ENCODE results near the gene HSDL2.

Gene HSDL2

DNA sequence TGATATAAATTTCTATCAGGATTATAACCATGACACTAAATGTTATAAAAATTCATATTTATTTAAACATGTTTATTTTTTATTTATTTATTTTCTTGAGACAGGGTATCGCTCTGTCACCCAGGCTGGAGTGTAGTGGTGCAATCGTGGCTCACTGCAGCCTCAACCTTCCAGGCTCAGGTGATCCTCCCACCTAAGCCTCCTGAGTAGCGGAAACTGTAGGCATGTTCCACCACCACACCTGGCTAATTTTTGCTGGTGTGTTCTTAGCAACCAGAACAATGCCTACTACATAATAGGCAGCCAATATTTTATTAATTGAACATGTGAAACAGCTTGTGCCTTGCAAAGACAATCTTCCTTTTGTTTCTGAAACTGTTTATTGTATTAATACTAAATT is 40.0 kb upstream of the HSDL2 start:
- no peak overlapping the region for H3K27ac ChIP-seq
- no peak overlapping the region for H3K4me3 ChIP-seq
- no peaks in the 10 kb centered on the region for H3K9me3 ChIP-seq
- H3K9ac ChIP-seq = no peak overlapping the region
- no peaks in the 10 kb centered on the region; the same call in 1 of the 2 replicates for H3K4me1 ChIP-seq
- H4K20me1 ChIP-seq = no peaks in the 10 kb centered on the region
- H3K36me3 ChIP-seq = no peaks in the 10 kb centered on the region
- TF ChIP-seq Cebpa-rat (IDR thresholded peaks at IDR 0.05) = no peak
- H3K4me2 ChIP-seq = no peak overlapping the region
- no peaks in the 10 kb centered on the region for H3K27me3 ChIP-seq

- Histone ChIP-seq H3K4me3 (no peak overlapping the region), H3K27me3 (no peaks in the 10 kb centered on the region), H4K20me1 (no peaks in the 10 kb centered on the region), H3K9ac (no peak overlapping the region), H3K36me3 (no peaks in the 10 kb centered on the region), H3K4me2 (no peak overlapping the region), H3K27ac (no peak overlapping the region), H3K4me1 (no peaks in the 10 kb centered on the region), H3K9me3 (no peaks in the 10 kb centered on the region)
- no peak for TF ChIP-seq Cebpa-rat (IDR thresholded peaks at IDR 0.05)
Measured at GRCh38 chr9:112341730-112342129, 38.2 kb upstream of the HSDL2 start.

DNA sequence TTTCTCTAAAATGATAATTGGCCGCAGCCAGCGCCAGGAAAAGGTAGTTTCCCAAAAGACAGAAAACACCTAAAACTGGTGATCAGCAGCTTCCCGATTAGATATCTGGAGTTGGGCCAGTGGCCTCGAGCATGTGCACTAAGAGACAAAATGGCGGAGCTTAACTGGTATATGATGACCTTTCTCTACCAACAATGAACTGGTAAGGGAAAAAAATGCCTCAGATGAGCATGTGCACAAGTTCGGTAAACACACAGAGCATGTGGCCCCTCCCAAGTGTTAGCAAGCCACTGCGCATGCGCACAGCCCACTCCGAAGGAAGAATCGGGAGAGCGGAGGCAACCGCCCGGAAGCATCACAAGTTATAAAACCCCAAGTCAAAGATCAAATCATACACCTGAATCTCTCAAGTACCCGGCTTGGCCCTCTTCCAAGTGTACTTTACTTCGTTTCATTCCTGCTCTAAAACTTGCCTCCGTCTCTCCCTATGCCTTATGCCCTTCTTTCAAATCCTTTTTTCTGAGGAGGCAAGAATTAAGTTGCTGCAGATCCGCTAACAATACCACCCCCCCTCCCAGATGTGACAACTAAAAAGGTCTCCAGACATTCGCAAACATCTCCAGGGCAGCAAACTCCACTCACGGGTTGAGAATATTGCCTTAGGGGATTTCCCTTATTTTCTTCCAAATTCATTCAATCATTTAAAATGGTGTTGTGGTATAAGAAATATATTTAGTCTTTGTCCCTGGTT is 31.5 kb upstream of the HSDL2 start:
- no peak overlapping the region for H3K27ac ChIP-seq
- no peaks in the 10 kb centered on the region for H3K36me3 ChIP-seq
- H3K27me3 ChIP-seq = no peaks in the 10 kb centered on the region
- H3K9ac ChIP-seq = no peak overlapping the region
- no peak overlapping the region for H3K4me2 ChIP-seq
- no peaks in the 10 kb centered on the region for H4K20me1 ChIP-seq
- no peak overlapping the region for H3K4me3 ChIP-seq
- no peak for TF ChIP-seq Cebpa-rat (IDR thresholded peaks at IDR 0.05)
- H3K4me1 ChIP-seq = no peaks in the 10 kb centered on the region
- H3K9me3 ChIP-seq = no peaks in the 10 kb centered on the region

- Histone ChIP-seq H3K27me3 (no peaks in the 10 kb centered on the region), H4K20me1 (no peaks in the 10 kb centered on the region), H3K4me1 (no peaks in the 10 kb centered on the region), H3K36me3 (no peaks in the 10 kb centered on the region), H3K9ac (no peak overlapping the region), H3K9me3 (no peaks in the 10 kb centered on the region), H3K4me3 (no peak overlapping the region), H3K4me2 (no peak overlapping the region), H3K27ac (no peak overlapping the region)
- TF ChIP-seq Cebpa-rat (IDR thresholded peaks at IDR 0.05) = no peak
Measured at GRCh38 chr9:112349008-112349333, 30.9 kb upstream of the HSDL2 start.

DNA sequence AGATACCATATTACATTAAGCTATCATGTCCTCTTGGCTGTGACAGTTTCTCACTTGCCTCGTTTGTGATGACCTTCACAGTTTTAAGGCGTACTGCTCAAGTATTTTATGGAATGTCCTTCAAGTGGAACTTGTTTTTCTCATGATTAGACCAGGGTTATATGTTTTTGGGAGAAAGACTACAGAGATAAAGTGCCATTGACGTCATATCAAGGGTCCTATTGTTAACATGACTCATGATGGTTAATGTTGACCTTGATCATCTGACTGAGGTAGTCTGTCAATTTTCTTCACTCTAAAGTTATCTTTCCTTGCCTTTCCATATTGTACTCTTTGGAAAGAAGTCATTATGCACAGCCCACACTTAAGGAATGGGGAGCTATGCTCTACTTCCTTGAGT is 28.7 kb upstream of the HSDL2 start:
- Histone ChIP-seq H3K9me3 (no peaks in the 10 kb centered on the region), H3K4me2 (no peak overlapping the region), H4K20me1 (no peaks in the 10 kb centered on the region), H3K9ac (no peak overlapping the region), H3K4me1 (no peaks in the 10 kb centered on the region), H3K4me3 (no peak overlapping the region), H3K27ac (no peak overlapping the region), H3K27me3 (no peaks in the 10 kb centered on the region), H3K36me3 (no peaks in the 10 kb centered on the region)
- no peak for TF ChIP-seq Cebpa-rat (IDR thresholded peaks at IDR 0.05)

DNA sequence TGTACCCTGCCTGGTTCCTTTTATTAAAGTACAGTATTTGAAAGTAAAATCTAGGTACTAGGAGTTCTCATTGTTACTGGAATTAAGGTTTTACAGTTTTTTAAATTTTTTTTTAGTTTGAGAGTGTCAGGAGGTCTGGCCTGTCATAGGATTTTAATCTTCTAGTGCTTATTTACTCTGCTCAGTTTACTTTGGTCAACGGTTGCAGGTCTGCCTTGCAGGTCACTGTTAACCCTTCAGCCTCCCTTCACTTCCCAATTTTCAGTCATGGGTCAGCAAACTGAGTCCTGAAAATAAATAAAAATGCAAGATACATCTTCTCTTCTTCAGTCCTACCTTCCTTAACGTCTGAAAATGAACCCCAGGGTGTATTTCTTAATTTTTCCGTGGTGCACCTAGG is 27.7 kb upstream of the HSDL2 start:
- H3K9ac ChIP-seq = no peak overlapping the region
- no peaks in the 10 kb centered on the region for H3K27me3 ChIP-seq
- H3K27ac ChIP-seq = no peak overlapping the region
- no peaks in the 10 kb centered on the region for H4K20me1 ChIP-seq
- TF ChIP-seq Cebpa-rat (IDR thresholded peaks at IDR 0.05) = no peak
- H3K4me1 ChIP-seq = no peaks in the 10 kb centered on the region
- H3K36me3 ChIP-seq = no peaks in the 10 kb centered on the region
- no peaks in the 10 kb centered on the region for H3K9me3 ChIP-seq
- no peak overlapping the region for H3K4me3 ChIP-seq
- no peak overlapping the region for H3K4me2 ChIP-seq

DNA sequence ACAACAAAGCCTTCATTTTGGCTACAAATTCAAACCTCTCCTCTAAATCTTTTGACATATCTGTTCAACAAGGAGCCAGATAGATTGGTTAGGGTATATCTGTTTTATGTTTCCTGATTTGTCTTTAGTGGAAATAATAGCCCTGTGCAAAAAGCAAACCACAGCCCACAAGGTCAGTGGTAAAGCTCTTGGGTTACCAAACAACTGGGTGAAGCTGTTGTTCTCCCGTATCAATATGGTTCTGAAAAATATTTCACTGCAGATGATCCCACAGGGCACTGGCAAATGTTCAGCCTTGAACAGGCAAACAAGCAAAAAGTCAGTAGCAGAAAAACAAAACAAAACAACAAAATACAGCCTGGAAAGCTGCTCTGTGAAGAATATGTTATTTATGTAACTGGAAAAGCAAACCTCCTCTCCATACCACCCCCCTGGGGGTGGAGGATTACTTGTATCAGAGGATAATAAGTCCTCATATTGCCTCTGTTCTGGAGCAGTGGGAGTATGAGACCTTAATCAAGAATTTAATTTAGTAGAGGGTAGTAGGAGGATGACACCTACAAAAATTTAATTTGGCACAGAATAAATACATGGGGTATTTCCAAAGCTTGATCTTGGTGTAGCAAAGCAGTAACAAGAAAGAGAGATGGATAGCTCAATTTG is 25.7 kb upstream of the HSDL2 start:
- no peak overlapping the region for H3K4me2 ChIP-seq
- TF ChIP-seq Cebpa-rat (IDR thresholded peaks at IDR 0.05) = no peak
- no peaks in the 10 kb centered on the region for H3K4me1 ChIP-seq
- H3K4me3 ChIP-seq = no peak overlapping the region
- H3K27me3 ChIP-seq = no peaks in the 10 kb centered on the region
- no peak overlapping the region for H3K9ac ChIP-seq
- no peaks in the 10 kb centered on the region for H3K36me3 ChIP-seq
- H3K9me3 ChIP-seq = no peaks in the 10 kb centered on the region
- no peak overlapping the region for H3K27ac ChIP-seq
- H4K20me1 ChIP-seq = no peaks in the 10 kb centered on the region

GRCh38 chr9:112355427-112355897 is 24.4 kb upstream of the HSDL2 start:
- no peak overlapping the region for H3K4me3 ChIP-seq
- no peak overlapping the region for H3K9ac ChIP-seq
- no peaks in the 10 kb centered on the region for H3K4me1 ChIP-seq
- H3K4me2 ChIP-seq = no peak overlapping the region
- no peak for TF ChIP-seq Cebpa-rat (IDR thresholded peaks at IDR 0.05)
- H3K27me3 ChIP-seq = no peaks in the 10 kb centered on the region
- no peaks in the 10 kb centered on the region for H3K36me3 ChIP-seq
- H3K9me3 ChIP-seq = no peaks in the 10 kb centered on the region
- no peak overlapping the region for H3K27ac ChIP-seq
- H4K20me1 ChIP-seq = no peaks in the 10 kb centered on the region

DNA sequence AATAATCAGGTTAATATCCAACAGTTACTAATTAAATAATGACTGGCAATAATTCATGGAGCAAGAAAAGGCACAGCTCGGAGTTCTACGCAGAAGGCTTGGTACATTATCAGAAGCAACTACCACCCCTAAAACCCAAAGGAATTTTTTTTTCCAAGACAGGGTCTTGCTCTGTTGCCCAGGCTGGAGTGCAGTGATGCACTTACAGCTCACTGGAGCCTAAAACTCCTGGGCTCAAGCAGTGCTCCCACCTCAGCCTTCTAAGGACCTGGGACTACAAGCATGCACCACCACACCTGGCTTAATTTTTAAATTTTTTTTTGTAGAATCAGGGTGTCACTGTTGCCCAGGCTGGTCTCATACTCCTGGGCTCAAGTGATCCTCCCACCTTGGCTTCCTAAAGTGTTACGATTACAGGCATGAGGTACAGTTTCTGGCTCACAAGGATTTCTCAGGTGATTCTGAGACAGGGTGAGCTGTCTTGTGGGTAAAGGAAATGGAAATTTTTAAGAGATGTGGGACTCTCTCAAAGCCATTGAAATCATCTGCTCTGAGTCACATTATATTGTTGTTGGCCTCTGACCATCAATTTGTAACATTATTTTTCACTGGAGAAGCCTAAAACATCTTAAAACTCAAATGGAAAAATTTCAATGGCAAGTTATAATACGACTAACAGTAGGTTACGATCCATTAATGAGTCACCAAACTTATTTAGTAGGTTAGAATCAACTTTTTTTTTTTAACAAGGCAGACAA is 19.7 kb upstream of the HSDL2 start:
- peaks cover 2% of the 10 kb centered on the region for H3K9me3 ChIP-seq
- H3K4me3 ChIP-seq = no peak overlapping the region
- H3K36me3 ChIP-seq = no peaks in the 10 kb centered on the region
- no peaks in the 10 kb centered on the region for H3K27me3 ChIP-seq
- no peak overlapping the region for H3K27ac ChIP-seq
- no peak for TF ChIP-seq Cebpa-rat (IDR thresholded peaks at IDR 0.05)
- no peaks in the 10 kb centered on the region for H3K4me1 ChIP-seq
- no peaks in the 10 kb centered on the region for H4K20me1 ChIP-seq
- H3K4me2 ChIP-seq = no peak overlapping the region
- H3K9ac ChIP-seq = no peak overlapping the region

DNA sequence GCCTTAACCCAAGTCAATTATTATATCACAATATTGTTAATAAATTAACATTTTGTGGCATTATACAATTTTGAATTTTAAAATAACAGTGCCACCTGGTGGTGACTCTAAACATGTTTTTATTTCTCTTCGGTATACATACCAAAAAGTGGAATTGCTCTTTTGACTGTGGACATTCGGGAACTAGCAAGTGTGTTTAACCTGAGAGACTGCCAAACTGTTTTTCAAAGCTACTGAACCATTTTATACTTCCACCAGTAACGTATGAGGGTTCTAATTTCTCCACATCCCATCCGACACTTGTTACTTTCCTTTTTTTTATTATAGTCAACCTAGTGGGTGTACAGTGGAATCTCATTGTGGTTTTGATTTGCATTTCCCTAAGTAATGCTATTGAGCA is 18.3 kb upstream of the HSDL2 start:
- Histone ChIP-seq H4K20me1 (no peaks in the 10 kb centered on the region), H3K4me3 (no peak overlapping the region), H3K4me1 (no peaks in the 10 kb centered on the region), H3K4me2 (no peak overlapping the region), H3K27ac (no peak overlapping the region), H3K9me3 (peaks cover 16% of the 10 kb centered on the region), H3K27me3 (no peaks in the 10 kb centered on the region), H3K9ac (no peak overlapping the region), H3K36me3 (0 out of 2 replicates have a peak, but pooled peaks cover 5% of the 10 kb centered on the region)
- TF ChIP-seq Cebpa-rat (IDR thresholded peaks at IDR 0.05) = no peak

All from BLaER1 (cell line).